GM12872 (cell line): ENCODE data around the gene ARL15.

Experiments used
- TF ChIP-seq, protein P1 (sequence below): IDR thresholded peaks from 3 replicates; pipeline ENCODE4 v1.5.1; 2011; ENCODE audit warnings: low read depth, mild to moderate bottlenecking, low read length, moderate library complexity; ENCODE audit not compliant: insufficient read depth

ARL15 gene

GRCh38 chr5:54194318-54194717 lies 116.1 kb downstream of the ARL15 start:
- TF ChIP-seq, protein P1, sequence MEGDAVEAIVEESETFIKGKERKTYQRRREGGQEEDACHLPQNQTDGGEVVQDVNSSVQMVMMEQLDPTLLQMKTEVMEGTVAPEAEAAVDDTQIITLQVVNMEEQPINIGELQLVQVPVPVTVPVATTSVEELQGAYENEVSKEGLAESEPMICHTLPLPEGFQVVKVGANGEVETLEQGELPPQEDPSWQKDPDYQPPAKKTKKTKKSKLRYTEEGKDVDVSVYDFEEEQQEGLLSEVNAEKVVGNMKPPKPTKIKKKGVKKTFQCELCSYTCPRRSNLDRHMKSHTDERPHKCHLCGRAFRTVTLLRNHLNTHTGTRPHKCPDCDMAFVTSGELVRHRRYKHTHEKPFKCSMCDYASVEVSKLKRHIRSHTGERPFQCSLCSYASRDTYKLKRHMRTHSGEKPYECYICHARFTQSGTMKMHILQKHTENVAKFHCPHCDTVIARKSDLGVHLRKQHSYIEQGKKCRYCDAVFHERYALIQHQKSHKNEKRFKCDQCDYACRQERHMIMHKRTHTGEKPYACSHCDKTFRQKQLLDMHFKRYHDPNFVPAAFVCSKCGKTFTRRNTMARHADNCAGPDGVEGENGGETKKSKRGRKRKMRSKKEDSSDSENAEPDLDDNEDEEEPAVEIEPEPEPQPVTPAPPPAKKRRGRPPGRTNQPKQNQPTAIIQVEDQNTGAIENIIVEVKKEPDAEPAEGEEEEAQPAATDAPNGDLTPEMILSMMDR = no peak

GRCh38 chr5:54187694-54188093 lies 122.7 kb downstream of the ARL15 start:
- TF ChIP-seq, protein P1 = no peak

DNA sequence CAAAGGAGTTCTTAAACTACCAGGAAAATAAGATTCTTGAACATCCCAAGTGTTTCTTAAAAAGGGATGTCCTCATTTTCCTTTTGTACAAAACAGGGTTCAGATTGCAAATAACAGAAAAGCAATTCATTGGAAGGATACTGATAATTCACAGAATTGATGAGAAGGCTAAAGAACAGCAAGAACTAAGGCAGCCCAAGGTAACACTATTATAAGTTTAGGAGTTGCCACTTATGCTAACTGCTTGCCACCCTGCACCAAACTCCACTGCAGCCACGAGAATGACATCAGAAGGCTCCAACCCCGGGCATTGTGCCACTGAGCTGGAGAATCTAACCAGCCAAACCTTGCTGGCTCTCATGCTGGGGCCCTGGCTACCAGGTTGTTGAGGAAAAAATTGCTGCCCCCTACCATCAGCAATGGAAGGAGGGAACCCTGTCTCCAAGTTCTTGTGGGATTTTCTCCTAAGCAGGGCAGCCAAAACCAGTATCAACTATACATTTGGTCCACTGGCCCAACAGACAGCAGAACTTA lies 123.4 kb downstream of the ARL15 start:
- TF ChIP-seq, protein P1 = no peak

DNA sequence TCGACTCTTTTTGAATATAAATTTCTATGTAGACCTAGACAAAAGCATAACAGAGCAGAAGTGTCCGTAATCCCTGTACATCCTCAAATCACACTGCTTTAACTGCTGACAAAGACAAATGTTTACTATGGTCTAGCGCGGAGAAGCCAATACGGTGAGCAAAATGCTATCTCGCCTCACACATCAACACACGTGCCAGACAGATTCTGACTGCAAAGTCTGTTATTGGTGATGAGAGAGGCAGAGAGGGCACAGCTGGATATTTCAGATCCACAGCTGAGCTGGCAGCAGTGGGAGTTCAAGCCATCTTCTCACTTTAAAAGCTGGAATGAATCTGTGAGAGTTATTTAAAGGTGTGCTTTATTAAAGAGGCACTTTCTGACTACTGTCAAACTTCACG lies 124.3 kb downstream of the ARL15 start:
- TF ChIP-seq, protein P1 = no peak

DNA sequence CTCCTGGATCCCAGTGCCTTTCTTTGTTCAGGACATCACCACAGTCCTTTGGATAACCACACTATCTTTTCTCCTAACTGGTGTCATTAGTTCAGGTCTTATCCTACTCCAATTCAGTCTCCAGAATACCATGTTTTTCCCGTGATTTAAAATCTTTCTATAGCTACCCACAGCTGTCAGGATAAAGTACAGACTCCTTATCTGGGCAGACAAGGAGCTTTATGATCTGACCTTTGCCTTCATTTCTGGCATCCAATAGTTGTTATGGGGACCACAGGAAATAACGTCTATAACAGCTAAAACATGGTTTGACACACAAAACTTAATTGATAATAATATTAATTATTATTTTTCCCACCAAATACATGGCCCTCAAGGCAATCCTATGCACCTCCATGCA lies 125.6 kb downstream of the ARL15 start:
- TF ChIP-seq, protein P1 = no peak

DNA sequence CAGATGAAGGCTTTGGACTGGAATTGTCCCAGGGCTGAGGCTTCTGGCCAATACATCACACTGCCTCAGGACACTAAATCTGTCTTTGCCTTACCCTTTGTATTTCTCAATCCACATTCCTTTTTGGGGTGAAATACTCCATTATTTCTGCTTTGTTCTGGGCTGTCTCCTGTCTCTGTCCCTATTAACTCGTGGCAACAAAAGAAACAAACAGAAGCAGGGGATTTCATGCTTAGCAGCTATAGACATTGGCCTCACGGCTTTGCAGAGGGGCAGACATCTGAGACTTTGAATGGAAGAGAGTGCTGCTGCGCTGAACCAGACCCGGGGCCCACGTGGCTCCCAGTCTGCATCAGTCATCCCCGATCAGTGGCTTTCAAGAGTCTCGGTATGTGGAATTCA lies 129.7 kb downstream of the ARL15 start:
- TF ChIP-seq, protein P1 = no peak

GRCh38 chr5:54178991-54179390 lies 131.4 kb downstream of the ARL15 start:
- TF ChIP-seq, protein P1 = no peak

- TF ChIP-seq, protein P1 = no peak
Observed at GRCh38 chr5:54178207-54178606, 132.2 kb downstream of the ARL15 start.
